ENCODE data around the gene AKR1C1. TPM values are rescaled to one million over a fixed set of nuclear protein-coding genes. Genes with fewer than 3 reads are reported as not detected.
"Not testable (repeated sequence)": the region's sequence is repeated elsewhere in the genome, so short reads cannot be mapped to it uniquely, and the experiment has no call there.

The AKR1C1 gene
- polyA plus RNA-seq, 4 donors: 11.8 to 17.9 (median 15.1) TPM

DNA sequence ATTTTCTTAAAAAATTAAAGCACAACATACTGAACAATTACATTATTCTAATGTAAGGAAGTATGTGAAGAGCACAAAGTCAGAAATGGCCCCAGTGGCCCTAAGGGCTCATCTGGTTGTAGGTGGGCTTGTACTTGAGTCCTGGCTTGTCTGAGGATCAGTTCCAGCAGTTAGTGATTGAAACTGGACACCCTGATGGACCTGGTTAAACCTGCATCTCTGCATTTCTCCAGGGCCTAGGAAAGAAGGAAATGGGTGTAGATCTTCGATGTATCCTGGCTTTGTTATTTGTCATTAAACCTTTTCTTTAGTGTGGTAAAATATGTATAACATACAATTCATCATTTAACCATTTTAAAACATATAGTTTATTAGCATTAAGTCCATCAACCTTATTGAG lies 50.2 kb downstream of the AKR1C1 start:
- no peak for DNase-seq (ENCODE audit: low read depth in 4 of 4, low spot score in 2 of 4)

DNA sequence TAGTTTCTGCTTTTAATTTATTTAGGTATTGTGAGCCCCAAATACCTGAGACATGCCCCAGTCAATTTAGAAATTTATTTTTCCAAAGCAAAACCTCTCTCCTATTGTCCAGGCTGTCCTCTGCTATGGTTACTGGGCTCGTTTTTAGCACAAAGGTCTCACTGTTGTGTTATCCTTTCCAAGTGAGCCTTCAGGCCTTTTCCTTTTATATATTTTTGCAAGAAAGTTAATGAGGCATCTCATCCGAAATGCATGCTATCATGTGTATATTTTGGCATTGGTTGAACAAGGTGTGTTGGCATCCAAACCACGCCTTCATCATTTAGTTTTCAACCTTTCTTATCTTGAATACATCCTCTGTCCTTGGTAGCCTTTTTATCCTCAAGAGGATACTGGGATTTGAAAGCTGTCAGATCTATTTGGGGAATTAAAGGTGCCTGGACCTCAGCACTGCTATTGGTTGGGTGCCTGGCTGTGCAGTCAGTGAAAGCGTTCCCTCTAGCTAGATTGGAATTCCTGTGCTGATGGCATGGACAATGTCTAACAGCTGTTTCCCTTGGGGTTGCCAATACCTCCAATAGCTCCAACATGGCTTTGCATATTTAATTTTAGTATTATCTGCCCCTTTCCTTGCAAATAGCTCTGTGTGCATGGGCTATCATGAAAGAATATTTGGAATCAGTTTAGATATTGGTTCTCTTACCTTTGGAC lies 51.1 kb downstream of the AKR1C1 start:
- DNase-seq (ENCODE audit: low read depth in 4 of 4, low spot score in 2 of 4): not testable (repeated sequence)

DNA sequence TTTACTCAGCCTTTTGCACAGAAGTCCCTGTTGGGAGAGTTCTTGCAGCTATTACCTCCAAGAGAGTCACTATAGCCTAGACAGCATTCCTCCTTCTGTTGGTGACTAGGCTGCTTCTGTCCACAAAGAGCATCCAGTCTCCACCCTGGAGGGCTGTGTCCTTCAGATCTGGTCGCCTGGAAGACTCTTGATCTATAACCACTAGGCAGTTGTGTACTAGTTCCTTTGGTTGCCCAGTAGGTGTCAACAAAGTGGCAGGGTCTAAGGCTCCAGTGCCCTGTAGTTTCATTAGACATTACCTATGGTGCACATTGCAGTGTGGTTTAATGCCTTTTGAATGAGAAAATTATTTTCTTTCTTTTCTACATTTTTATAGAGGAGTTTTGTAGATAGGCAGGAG lies 51.7 kb downstream of the AKR1C1 start:
- DNase-seq (ENCODE audit: low read depth in 4 of 4, low spot score in 2 of 4): no peak

DNA sequence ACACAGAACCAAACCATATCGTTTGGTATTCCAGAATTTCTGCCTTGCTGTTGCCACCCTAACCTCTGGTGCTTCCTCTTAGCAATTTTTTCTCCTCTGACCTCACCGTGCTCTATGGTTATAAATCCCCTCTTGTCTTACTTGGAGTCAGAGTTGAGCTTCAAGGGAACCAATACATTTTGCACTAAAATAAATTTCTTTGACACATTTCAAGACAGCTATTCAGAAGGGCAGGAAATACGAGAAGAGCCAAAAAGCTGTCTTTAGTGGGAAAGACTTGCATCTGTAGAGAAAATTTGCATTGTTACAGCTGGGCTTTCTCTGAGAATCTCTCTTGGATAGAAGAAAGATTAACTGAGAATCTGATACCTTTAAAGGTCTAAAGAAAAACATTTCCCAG lies 54.9 kb downstream of the AKR1C1 start:
- DNase-seq (ENCODE audit: low read depth in 4 of 4, low spot score in 2 of 4): peak in 2 of 4 donors; percentile 35 to 48

DNA sequence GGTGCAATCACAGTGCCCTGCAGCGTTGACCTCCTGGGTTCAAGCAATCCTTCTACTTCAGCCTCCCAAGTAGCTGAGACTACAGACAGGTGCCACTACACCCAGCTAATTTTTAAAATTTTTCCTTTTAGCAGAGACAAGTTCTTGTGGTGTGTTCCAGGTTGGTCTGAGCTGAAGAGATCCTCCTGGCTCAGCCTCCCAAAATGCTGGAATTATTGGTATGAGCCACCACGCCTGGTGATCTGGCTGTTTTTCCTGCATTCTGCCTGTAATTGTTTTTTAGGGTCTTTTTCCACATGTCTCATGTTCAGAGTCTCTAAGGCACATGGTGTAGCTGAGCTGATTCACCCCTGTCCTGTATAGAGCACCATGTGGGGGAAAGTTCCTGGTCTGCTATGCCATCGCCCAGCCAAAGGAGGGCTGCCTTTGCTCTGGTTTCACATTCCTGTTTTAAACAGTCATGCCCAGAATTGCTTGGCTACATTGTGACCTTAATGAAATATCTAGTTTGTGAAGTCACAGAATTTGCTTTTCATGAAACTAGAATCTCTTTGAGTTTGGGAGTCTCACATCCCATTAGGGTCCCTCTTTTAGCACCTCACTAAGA lies 55.6 kb downstream of the AKR1C1 start:
- not testable (repeated sequence) for DNase-seq (ENCODE audit: low read depth in 4 of 4, low spot score in 2 of 4)

GRCh38 chr10:5019770-5020612 lies 56.8 kb downstream of the AKR1C1 start:
- not testable (repeated sequence) for DNase-seq (ENCODE audit: low read depth in 4 of 4, low spot score in 2 of 4)

DNA sequence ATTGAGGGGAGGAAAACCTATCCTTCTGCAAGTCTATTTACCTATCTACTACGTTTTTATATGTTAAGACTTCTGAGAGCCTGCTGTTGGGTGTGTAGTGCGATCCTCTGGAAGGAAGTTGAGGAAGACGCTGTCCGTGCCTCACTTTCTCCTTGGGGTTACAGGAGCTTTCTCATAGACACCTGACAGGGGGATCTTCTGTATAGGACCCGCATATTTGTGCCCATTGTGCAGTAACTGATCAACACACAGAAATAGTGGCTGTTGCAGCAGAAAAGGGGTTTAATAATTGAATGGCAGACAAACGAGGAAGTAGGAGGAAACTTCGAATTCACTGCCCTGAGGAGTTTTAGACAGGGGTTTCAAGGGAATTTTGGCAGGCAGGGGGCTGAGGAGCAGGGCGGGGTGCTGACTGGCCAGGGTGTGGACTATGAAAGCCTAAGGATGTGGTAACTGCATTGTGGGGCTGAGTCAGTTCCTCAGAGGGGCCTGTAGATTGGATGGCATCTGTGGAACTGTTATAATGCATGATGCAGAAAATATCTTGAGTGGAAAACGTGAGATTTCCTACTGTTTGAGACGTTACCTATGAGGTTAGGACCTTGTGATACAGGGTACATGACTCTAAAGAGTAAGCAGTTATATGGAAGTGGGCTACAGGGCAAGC lies 58.5 kb downstream of the AKR1C1 start:
- DNase-seq (ENCODE audit: low read depth in 4 of 4, low spot score in 2 of 4): not testable (repeated sequence)

DNA sequence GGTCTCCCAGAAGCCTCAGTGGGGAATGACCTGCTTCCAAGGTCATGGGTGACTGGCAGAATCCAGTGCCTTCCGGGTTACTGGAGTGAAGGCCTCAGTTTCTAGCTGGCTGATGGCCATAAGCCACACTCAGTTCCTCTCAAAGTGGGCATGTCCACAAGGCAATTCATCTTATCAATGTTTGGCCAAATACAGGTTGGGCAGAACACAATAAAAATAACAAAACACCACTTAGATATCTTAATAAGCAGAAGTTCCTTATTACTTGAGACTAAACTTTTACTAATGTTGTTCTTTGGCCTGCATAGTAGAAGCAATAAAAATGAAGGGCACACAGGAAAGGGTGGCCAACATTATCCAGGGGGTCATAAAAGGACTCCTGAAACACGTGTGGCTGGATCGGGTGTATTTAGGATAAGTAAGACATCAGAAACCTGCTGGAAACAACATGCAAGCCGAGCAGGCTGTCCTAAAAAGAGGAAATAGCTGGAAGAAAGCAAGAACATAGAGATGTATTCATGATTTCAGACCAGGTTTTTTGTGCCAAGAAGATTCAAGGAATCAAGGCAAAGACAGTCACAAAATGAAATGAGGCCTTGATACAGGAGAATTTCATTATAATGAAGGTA lies 60.1 kb downstream of the AKR1C1 start:
- no peak for DNase-seq (ENCODE audit: low read depth in 4 of 4, low spot score in 2 of 4)

GRCh38 chr10:5025461-5025881 lies 62.3 kb downstream of the AKR1C1 start:
- not testable (repeated sequence) for DNase-seq (ENCODE audit: low read depth in 4 of 4, low spot score in 2 of 4)

- DNase-seq (ENCODE audit: low read depth in 4 of 4, low spot score in 2 of 4): no peak
These were observed 67.8 kb downstream of the AKR1C1 start for GRCh38 chr10:5030989-5031388.

DNA sequence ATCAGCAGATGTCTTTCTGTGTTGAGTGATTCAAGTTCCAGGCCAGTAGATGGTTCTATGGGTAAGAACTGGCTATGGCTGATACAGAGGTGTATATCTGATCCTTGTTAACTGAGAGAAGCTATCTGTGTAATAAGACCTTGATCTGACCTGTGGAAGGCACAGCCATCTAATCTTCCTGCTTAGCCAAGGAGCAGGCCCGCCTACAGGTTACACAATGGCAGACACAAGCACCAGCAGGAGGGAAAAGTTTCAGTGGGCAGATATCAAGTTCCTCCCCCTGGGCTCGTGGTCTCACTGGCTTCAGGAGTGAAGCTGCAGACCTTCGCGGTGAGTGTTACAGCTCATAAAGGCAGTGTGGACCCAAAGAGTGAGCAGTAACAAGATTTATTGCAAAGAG lies 68.4 kb downstream of the AKR1C1 start:
- not testable (repeated sequence) for DNase-seq (ENCODE audit: low read depth in 4 of 4, low spot score in 2 of 4)

DNA sequence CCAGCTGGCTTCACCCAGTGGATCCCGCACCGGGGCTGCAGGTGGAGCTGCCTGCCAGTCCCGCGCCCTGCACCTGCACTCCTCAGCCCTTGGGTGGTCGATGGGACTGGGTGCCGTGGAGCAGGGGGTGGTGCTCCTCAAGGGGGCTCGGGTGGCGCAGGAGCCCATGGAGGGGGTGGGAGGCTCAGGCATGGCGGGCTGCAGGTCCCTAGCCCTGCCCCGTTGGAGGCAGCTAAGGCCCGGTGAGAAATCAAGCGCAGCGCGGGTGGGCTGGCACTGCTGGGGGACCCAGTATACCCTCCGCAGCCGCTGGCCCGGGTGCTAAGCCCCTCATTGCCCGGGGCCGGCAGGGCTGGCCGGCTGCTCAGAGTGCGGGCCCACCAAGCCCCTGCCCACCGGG lies 69.2 kb downstream of the AKR1C1 start:
- DNase-seq (ENCODE audit: low read depth in 4 of 4, low spot score in 2 of 4): not testable (repeated sequence)

Other genes starting within 250 kb of the AKR1C1 start
- gene AKR1E2, start 137.2 kb upstream of the AKR1C1 start, polyA plus RNA-seq (ENCODE audit: insufficient read length in 4 of 4): 1 to 10 TPM; 7.9 to 9.4 (median 8.5) TPM
- gene AKR1C2, start 40.4 kb downstream of the AKR1C1 start, polyA plus RNA-seq (ENCODE audit: insufficient read length in 4 of 4): 10 to 100 TPM in 1 of 4 donors, 1 to 10 TPM in 3; 5.9 to 15.0 (median 8.1) TPM
- 10 to 100 TPM; 55.6 to 83.5 (median 59.9) TPM for gene AKR1C3, start 131.0 kb downstream of the AKR1C1 start, polyA plus RNA-seq (ENCODE audit: insufficient read length in 4 of 4)
- under 1 TPM; 0.16 to 0.43 (median 0.25) TPM for gene AKR1C8, start 221.7 kb downstream of the AKR1C1 start, polyA plus RNA-seq (ENCODE audit: insufficient read length in 4 of 4)
- gene AKR1C4, start 233.4 kb downstream of the AKR1C1 start, polyA plus RNA-seq (ENCODE audit: insufficient read length in 4 of 4): not detected